PFSK-1 (cell line): Measurements from ENCODE around the gene LRCOL1.

Source experiments
- POLR2AphosphoS5 ChIP-seq: IDR thresholded peaks from 2 replicates; pipeline ENCODE4 v1.6.1; 2012; ENCODE audit warnings: low read depth, mild to moderate bottlenecking, control low read depth, low read length, moderate library complexity
- TAF1 ChIP-seq: IDR thresholded peaks from 2 replicates; pipeline ENCODE4 v1.6.1; 2012; ENCODE audit warnings: low read length, control low read depth, borderline replicate concordance; ENCODE audit not compliant: insufficient read depth

DNA sequence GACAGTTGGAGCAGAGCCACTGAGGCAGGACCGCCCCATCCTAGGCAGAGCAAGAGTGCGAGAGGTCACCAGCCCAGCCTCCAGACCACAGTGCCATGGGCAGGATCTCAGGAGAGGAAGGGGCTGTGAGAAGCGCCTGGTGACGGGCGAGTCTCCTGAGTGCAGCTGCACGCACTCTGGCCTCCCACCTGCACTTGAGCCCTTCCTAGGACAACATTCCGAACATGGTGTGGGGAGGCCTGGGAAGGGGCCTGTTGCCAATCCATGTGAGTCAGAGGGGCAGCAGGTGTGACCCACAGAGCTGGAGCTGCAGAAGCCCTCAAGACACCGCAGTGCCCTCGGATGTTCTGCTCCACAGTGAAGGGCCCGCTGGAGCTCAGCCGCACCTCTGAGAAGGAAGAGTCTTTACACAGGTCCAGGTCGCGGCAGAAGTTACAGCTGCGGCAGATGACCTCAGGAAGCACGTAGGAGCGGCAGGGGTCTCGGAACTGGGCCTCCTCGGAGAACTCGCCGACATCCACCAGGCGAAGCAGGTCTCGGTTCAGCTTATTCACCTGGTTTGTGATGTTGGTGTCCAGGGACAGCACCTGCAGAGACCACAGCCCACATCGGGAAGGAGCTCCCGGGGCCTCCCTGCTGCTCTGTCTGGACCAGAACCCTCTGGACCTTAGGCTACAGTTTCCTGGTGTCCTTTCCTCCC, 15.5 kb upstream of the LRCOL1 start:
- TF ChIP-seq POLR2AphosphoS5 (no peak; the same call in 1 of the 2 replicates), TAF1 (no peak)
